ENCODE measurements around the gene MYO5C. TPM values are rescaled to one million over a fixed set of nuclear protein-coding genes. Genes with fewer than 3 reads are reported as not detected.

Gene MYO5C
- total and polyA plus RNA-seq, 2 of the 13 experiments (the other 11 are each of a cell fraction or from before 2014, with no cell fraction given), result 15.7 to 23.7 TPM

DNA sequence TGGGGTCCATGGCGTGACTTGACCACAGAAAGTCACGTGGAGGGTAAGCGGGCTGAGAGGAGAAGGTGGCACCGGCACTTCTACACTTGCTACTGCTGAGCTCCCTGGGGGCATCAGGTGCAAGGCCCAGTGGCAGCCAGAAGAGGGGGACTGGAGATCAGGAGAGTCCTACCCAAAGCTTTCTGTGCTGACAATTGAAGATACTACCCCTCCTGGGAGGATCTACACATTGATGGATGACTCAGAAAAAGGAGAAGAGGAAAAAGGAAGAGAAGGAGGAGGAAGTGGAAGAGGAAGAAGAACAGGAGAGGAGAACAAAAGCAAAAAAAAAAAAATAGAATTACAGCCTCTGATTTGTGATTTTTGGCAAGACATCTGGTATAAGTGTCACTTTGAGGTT, 41.2 kb downstream of the MYO5C start:
- H3K4me3 ChIP-seq (replicated peaks in 1 of 3; ENCODE audit: insufficient read depth in 1 of 3, low read depth in 2 of 3, low read length in 3 of 3), result no peak overlapping the region
- no peaks in the 10 kb centered on the region for H3K79me2 ChIP-seq (ENCODE audit: insufficient read depth, low read length)
- no peak for DNase-seq (ENCODE audit: low spot score)
- H2AFZ ChIP-seq (ENCODE audit: low read length), result no peak overlapping the region
- peaks cover 12 to 54% of the 10 kb centered on the region in 2 experiments for H3K36me3 ChIP-seq (replicated peaks in 1 of 2; ENCODE audit: control insufficient read depth in 1 of 2, insufficient read depth in 2 of 2, low read length in 2 of 2)
- TF ChIP-seq CC2D1A (CRISPR knock-in tag; IDR thresholded peaks at IDR 0.05) (no peak), STAG1 (CRISPR knock-in tag; IDR thresholded peaks at IDR 0.05) (peak; percentile 40), ZNF260 (CRISPR knock-in tag; IDR thresholded peaks at IDR 0.05; ENCODE audit: borderline replicate concordance, low read depth) (no peak), ELF1 (CRISPR knock-in tag; IDR thresholded peaks at IDR 0.05) (no peak), SKI (IDR thresholded peaks at IDR 0.05; ENCODE audit: partially characterized antibody) (no peak), ZMYM4 (CRISPR knock-in tag; IDR thresholded peaks at IDR 0.05) (no peak), MAFK (conservative IDR thresholded peaks at IDR 0.05 in 1 of 2, IDR thresholded peaks at IDR 0.05 in 1 of 2; ENCODE audit: low read length in 2 of 2) (no peak), SP2 (CRISPR knock-in tag; IDR thresholded peaks at IDR 0.05) (no peak)
- TF ChIP-seq, protein P1, sequence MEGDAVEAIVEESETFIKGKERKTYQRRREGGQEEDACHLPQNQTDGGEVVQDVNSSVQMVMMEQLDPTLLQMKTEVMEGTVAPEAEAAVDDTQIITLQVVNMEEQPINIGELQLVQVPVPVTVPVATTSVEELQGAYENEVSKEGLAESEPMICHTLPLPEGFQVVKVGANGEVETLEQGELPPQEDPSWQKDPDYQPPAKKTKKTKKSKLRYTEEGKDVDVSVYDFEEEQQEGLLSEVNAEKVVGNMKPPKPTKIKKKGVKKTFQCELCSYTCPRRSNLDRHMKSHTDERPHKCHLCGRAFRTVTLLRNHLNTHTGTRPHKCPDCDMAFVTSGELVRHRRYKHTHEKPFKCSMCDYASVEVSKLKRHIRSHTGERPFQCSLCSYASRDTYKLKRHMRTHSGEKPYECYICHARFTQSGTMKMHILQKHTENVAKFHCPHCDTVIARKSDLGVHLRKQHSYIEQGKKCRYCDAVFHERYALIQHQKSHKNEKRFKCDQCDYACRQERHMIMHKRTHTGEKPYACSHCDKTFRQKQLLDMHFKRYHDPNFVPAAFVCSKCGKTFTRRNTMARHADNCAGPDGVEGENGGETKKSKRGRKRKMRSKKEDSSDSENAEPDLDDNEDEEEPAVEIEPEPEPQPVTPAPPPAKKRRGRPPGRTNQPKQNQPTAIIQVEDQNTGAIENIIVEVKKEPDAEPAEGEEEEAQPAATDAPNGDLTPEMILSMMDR (CRISPR knock-in tag; IDR thresholded peaks at IDR 0.05), result peak; percentile 35
- TF ChIP-seq, protein P2, sequence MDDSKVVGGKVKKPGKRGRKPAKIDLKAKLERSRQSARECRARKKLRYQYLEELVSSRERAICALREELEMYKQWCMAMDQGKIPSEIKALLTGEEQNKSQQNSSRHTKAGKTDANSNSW (CRISPR knock-in tag; IDR thresholded peaks at IDR 0.05; ENCODE audit: borderline replicate concordance), result no peak
- TF ChIP-seq, protein P3, sequence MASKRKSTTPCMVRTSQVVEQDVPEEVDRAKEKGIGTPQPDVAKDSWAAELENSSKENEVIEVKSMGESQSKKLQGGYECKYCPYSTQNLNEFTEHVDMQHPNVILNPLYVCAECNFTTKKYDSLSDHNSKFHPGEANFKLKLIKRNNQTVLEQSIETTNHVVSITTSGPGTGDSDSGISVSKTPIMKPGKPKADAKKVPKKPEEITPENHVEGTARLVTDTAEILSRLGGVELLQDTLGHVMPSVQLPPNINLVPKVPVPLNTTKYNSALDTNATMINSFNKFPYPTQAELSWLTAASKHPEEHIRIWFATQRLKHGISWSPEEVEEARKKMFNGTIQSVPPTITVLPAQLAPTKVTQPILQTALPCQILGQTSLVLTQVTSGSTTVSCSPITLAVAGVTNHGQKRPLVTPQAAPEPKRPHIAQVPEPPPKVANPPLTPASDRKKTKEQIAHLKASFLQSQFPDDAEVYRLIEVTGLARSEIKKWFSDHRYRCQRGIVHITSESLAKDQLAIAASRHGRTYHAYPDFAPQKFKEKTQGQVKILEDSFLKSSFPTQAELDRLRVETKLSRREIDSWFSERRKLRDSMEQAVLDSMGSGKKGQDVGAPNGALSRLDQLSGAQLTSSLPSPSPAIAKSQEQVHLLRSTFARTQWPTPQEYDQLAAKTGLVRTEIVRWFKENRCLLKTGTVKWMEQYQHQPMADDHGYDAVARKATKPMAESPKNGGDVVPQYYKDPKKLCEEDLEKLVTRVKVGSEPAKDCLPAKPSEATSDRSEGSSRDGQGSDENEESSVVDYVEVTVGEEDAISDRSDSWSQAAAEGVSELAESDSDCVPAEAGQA (IDR thresholded peaks at IDR 0.05; ENCODE audit: low read depth), result no peak
- TF ChIP-seq, protein P3 (CRISPR knock-in tag; IDR thresholded peaks at IDR 0.05; ENCODE audit: borderline replicate concordance), result no peak
- CTCF ChIA-PET (ENCODE audit: low intra/inter-chr PET ratio, low total read pairs), result interaction anchor here (2.7 kb wide), 1 partner anchor 481 kb away, joined by 25 read pairs; no protein-coding TSS in a partner anchor
- 97% methylated on average over 4 of the region's 4 CpGs for WGBS (ENCODE audit: low lambda C conversion rate)
- no peaks in the 10 kb centered on the region for H4K20me1 ChIP-seq (ENCODE audit: insufficient read depth, low read length)
- no peak for FAIRE-seq
- no peaks in the 10 kb centered on the region for H3K27me3 ChIP-seq (ENCODE audit: control insufficient read depth in 1 of 2, insufficient read depth in 2 of 2, low read length in 2 of 2)
- H3K9ac ChIP-seq (ENCODE audit: insufficient read depth, low read depth, low read length), result no peak overlapping the region
- in situ Hi-C loops (cut with HindIII; ENCODE audit: extremely low pct_ligation_motif_present, low pct_unique_long_range_greater_than_20kb), result loop anchor here (5.0 kb wide), 1 partner anchor 478 kb away; no protein-coding TSS in a partner anchor
- POLR2A ChIA-PET, result no interaction called here
- ATAC-seq, result no peak
- H3K4me2 ChIP-seq (ENCODE audit: low read depth, low read length), result no peak overlapping the region
- H3K27ac ChIP-seq (ENCODE audit: extremely low read length, insufficient read depth, low read length), result no peak overlapping the region
- H3K4me1 ChIP-seq (ENCODE audit: insufficient read depth, low read length), result peaks cover 8% of the 10 kb centered on the region; the same call in 1 of the 2 replicates
- H3K9me3 ChIP-seq (ENCODE audit: low read length), result no peaks in the 10 kb centered on the region
- no TSS peak for BruUV-seq (replicated peaks)
- intact Hi-C loops (cut with micrococcal nuclease; ENCODE audit: unreplicated experiment), result no loop called here
